22Rv1 (cell line): ENCODE data around the gene TLR9.

Experiments
- ZFX ChIP-seq: fragments of 450-650 bp; IDR thresholded peaks from 2 replicates; pipeline ENCODE4 v1.6.1; 2017; ENCODE audit warnings: antibody characterized with exemption, borderline replicate concordance
- TF ChIP-seq, protein P1 (sequence below): fragments of 450-650 bp; IDR thresholded peaks from 2 replicates; pipeline ENCODE4 v1.5.1; 2017; ENCODE audit warnings: mild to moderate bottlenecking

DNA sequence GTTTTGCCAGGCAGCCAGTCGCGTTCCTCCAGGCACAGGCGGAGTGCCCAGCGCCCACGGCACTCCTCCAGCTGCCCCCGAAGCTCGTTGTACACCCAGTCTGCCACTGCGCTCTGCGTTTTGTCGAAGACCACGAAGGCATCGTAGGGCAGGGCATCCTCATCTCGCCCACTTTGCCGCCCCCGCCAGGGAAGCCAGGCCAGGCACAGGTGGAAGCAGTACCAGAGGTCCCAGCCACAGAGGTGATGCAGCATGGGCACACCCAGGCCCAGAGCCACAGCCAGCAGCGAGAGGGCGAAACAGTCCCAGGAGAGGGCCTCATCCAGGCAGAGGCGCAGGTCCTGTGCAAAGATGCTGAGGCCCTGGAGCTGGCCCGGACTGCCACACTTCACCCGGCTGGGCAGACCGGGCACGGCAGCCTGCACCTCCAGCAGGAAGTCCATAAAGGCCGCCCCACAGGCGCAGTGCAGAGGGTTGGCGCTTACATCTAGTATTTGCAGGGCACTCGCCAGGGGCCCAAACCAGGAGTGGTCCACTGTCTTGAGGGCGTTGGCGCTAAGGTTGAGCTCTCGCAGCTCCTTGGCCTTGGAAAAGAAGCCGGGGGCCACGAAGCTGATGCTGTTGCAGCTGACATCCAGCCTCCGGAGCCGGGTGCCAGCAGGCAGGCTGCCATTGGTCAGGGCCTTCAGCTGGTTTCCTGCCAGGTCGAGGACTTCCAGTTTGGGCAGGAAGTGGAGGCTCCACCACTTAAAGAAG lies 3.7 kb downstream of the TLR9 start:
- TF ChIP-seq, protein P1, sequence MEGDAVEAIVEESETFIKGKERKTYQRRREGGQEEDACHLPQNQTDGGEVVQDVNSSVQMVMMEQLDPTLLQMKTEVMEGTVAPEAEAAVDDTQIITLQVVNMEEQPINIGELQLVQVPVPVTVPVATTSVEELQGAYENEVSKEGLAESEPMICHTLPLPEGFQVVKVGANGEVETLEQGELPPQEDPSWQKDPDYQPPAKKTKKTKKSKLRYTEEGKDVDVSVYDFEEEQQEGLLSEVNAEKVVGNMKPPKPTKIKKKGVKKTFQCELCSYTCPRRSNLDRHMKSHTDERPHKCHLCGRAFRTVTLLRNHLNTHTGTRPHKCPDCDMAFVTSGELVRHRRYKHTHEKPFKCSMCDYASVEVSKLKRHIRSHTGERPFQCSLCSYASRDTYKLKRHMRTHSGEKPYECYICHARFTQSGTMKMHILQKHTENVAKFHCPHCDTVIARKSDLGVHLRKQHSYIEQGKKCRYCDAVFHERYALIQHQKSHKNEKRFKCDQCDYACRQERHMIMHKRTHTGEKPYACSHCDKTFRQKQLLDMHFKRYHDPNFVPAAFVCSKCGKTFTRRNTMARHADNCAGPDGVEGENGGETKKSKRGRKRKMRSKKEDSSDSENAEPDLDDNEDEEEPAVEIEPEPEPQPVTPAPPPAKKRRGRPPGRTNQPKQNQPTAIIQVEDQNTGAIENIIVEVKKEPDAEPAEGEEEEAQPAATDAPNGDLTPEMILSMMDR: no peak
- no peak for TF ChIP-seq ZFX
